ENCODE results near the gene SLC4A8. TPM values are rescaled to one million over a fixed set of nuclear protein-coding genes. Genes with fewer than 3 reads are reported as not detected.

Gene SLC4A8
- polyA plus RNA-seq, 1 donor (not counting 4 experiments of a cell fraction or from before 2014, with no cell fraction given) = 2.3 TPM

- Histone ChIP-seq H3K9ac (ENCODE audit: control insufficient read depth, extremely low read depth, insufficient read depth, low read length) (no peak overlapping the region), H3K27ac (ENCODE audit: control insufficient read depth, insufficient read depth, low read length) (no peak overlapping the region), H3K4me3 (ENCODE audit: control insufficient read depth in 2 of 3, extremely low read depth in 1 of 3, insufficient read depth in 2 of 3, low read depth in 1 of 3, low read length in 3 of 3) (no peak overlapping the region), H3K9me1 (ENCODE audit: control insufficient read depth, extremely low read depth, insufficient read depth, low read length) (no peaks in the 10 kb centered on the region), H4K20me1 (ENCODE audit: control insufficient read depth, extremely low read depth, insufficient read depth, low read length) (no peaks in the 10 kb centered on the region), H3K27me3 (ENCODE audit: control insufficient read depth, extremely low read depth, insufficient read depth, low read length) (no peaks in the 10 kb centered on the region), H3K4me2 (ENCODE audit: control insufficient read depth, extremely low read depth, insufficient read depth, low read depth, low read length) (no peak overlapping the region), H3K36me3 (ENCODE audit: control insufficient read depth in 2 of 2, extremely low read depth in 1 of 2, insufficient read depth in 2 of 2, low read length in 2 of 2) (no peaks in the 10 kb centered on the region), H3K4me1 (ENCODE audit: control insufficient read depth, extremely low read depth, insufficient read depth, low read length) (no peaks in the 10 kb centered on the region), H2AFZ (ENCODE audit: control insufficient read depth, low read length) (no peak overlapping the region), H3K9me3 (ENCODE audit: control insufficient read depth, low read depth, low read length) (no peaks in the 10 kb centered on the region), H3K79me2 (ENCODE audit: control insufficient read depth, insufficient read depth, low read length) (no peaks in the 10 kb centered on the region)
- dilution Hi-C loops (cut with MboI; ENCODE audit: extremely low pct_ligation_motif_present, low sequenced_read_pairs) = no loop called here
- no peak for TF ChIP-seq EZH2 (IDR thresholded peaks at IDR 0.05; ENCODE audit: low read length)
- no peak for TF ChIP-seq CTCF (optimal IDR thresholded peaks at IDR 0.05 in 1 of 3, IDR thresholded peaks at IDR 0.05 in 1 of 3, conservative IDR thresholded peaks at IDR 0.05 in 1 of 3; ENCODE audit: extremely low read depth in 1 of 3, insufficient read depth in 2 of 3, low read length in 3 of 3)
- DNase-seq (ENCODE audit: low read depth, low spot score) (no peak), FAIRE-seq (no peak)
These were observed 22.7 kb upstream of the SLC4A8 start for GRCh38 chr12:51401900-51402299.

- no peak for TF ChIP-seq CTCF (optimal IDR thresholded peaks at IDR 0.05 in 1 of 3, IDR thresholded peaks at IDR 0.05 in 1 of 3, conservative IDR thresholded peaks at IDR 0.05 in 1 of 3; ENCODE audit: extremely low read depth in 1 of 3, insufficient read depth in 2 of 3, low read length in 3 of 3)
- TF ChIP-seq EZH2 (IDR thresholded peaks at IDR 0.05; ENCODE audit: low read length) = no peak
- DNase-seq (ENCODE audit: low read depth, low spot score) (no peak), FAIRE-seq (no peak)
- H4K20me1 ChIP-seq (ENCODE audit: control insufficient read depth, extremely low read depth, insufficient read depth, low read length) = no peaks in the 10 kb centered on the region
- no peaks in the 10 kb centered on the region for H3K36me3 ChIP-seq (ENCODE audit: control insufficient read depth in 2 of 2, extremely low read depth in 1 of 2, insufficient read depth in 2 of 2, low read length in 2 of 2)
- H3K4me1 ChIP-seq (ENCODE audit: control insufficient read depth, extremely low read depth, insufficient read depth, low read length) = no peaks in the 10 kb centered on the region
- H3K9me3 ChIP-seq (ENCODE audit: control insufficient read depth, low read depth, low read length) = no peaks in the 10 kb centered on the region
- no peak overlapping the region for H3K4me2 ChIP-seq (ENCODE audit: control insufficient read depth, extremely low read depth, insufficient read depth, low read depth, low read length)
- no peak overlapping the region for H3K9ac ChIP-seq (ENCODE audit: control insufficient read depth, extremely low read depth, insufficient read depth, low read length)
- H3K27me3 ChIP-seq (ENCODE audit: control insufficient read depth, extremely low read depth, insufficient read depth, low read length) = no peaks in the 10 kb centered on the region
- dilution Hi-C loops (cut with MboI; ENCODE audit: extremely low pct_ligation_motif_present, low sequenced_read_pairs) = no loop called here
- H3K4me3 ChIP-seq (ENCODE audit: control insufficient read depth in 2 of 3, extremely low read depth in 1 of 3, insufficient read depth in 2 of 3, low read depth in 1 of 3, low read length in 3 of 3) = no peak overlapping the region
- no peaks in the 10 kb centered on the region for H3K79me2 ChIP-seq (ENCODE audit: control insufficient read depth, insufficient read depth, low read length)
- H3K27ac ChIP-seq (ENCODE audit: control insufficient read depth, insufficient read depth, low read length) = no peak overlapping the region
- no peak overlapping the region for H2AFZ ChIP-seq (ENCODE audit: control insufficient read depth, low read length)
- no peaks in the 10 kb centered on the region for H3K9me1 ChIP-seq (ENCODE audit: control insufficient read depth, extremely low read depth, insufficient read depth, low read length)
These were observed 21.5 kb upstream of the SLC4A8 start for GRCh38 chr12:51403159-51403558.
